ENCODE data around the gene CDC45.

CDC45 gene

DNA sequence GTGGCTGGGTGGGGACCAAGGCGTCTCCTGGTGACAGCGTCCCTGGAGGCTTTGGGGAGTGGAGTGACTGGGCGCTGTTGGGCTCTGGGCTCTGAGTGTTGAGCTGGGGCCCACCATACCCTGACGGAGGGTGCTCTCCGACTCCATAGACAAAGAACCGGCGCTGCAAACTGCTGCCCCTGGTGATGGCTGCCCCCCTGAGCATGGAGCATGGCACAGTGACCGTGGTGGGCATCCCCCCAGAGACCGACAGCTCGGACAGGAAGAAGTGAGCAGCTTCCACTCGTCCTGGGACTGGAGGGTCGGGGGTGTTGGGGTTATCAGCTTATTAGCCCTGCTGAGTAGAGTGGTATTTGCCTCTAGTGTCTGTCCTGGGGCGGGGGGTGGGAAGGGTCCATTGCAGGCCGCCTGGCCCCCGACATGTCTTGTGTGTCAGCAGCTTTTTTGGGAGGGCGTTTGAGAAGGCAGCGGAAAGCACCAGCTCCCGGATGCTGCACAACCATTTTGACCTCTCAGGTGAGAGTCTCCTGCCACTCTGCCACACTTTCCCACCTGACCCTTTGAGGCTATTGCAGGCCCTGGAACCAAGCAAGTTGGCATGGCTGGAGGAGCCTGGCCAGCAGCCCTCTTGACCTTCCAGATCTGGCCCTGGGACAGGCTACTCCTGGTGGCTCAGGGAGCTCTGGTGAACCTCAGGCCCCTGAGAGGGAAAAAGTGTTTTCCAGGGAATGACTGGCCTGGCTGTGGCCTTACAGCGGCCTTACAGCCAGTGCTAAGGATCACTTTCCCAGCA is 36.9 kb downstream of the CDC45 start:
- no peak for DNase-seq (ENCODE audit: low spot score)

DNA sequence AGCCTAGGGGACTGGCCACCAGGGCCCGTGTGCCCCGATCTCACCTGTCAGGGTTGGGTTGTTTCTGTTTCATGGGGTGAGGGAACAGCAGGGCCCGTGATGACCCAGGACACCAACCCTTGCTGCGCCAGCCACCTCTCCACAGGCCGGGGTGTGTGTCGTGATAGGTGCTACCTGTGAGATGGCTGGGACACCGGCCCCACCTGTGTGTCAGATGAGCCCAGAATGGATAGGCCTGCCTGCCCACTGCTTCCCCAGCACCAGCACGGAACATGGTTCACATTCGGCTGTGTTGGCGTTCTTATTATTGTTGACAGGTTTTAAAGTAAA is 37.4 kb downstream of the CDC45 start:
- no peak for DNase-seq (ENCODE audit: low spot score)

DNA sequence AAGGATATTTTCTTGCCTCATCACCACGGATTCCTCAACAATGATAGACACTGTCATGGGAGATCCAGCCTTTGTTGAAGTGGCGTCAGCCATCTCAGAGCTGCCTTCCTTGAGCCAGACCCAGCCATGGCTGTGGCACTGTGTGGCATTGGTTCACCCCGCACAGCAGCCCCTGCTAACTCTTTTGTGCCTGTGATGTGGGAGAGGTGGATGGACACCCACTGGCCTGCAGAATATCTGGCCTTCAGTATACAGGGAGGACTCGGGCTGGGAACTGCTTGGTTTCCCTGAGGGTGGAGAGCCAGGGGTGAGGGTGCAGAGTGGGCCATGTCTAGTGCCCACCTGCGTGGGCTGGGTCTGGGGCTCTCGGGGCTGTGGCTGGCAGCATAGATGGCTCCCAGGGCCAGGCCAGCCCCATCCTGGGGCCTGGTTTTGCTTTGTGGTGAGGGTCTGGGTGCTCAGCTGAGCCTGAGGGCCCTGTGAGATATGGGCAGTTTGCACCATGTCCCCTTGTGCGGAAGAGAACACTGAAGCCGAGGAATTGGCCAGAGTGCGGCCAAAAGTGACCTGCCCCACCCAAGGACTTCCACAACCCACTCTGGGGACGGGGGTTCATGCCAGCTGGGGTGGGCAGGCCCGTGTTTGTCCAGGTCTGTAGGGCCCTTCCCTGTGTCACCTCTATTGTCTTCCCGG is 38.3 kb downstream of the CDC45 start:
- DNase-seq (ENCODE audit: low spot score): no peak

DNA sequence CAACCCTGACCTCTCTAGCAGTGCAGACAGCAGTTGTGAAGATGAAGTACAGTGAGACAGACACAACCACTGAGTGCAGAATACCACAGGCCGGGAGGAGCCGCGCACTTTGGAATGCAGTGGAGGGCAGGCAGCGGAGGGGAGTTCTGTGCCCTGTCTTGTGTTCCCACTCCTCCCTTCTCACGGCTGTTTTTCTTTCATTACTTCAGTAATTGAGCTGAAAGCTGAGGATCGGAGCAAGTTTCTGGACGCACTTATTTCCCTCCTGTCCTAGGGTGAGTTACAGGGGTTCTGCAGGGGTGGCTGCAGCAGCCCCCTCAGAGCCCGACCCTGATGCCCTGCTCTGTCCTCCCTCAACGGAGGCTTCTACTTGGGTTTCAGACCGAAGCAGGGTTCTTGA is 38.9 kb downstream of the CDC45 start:
- no peak for DNase-seq (ENCODE audit: low spot score)

DNA sequence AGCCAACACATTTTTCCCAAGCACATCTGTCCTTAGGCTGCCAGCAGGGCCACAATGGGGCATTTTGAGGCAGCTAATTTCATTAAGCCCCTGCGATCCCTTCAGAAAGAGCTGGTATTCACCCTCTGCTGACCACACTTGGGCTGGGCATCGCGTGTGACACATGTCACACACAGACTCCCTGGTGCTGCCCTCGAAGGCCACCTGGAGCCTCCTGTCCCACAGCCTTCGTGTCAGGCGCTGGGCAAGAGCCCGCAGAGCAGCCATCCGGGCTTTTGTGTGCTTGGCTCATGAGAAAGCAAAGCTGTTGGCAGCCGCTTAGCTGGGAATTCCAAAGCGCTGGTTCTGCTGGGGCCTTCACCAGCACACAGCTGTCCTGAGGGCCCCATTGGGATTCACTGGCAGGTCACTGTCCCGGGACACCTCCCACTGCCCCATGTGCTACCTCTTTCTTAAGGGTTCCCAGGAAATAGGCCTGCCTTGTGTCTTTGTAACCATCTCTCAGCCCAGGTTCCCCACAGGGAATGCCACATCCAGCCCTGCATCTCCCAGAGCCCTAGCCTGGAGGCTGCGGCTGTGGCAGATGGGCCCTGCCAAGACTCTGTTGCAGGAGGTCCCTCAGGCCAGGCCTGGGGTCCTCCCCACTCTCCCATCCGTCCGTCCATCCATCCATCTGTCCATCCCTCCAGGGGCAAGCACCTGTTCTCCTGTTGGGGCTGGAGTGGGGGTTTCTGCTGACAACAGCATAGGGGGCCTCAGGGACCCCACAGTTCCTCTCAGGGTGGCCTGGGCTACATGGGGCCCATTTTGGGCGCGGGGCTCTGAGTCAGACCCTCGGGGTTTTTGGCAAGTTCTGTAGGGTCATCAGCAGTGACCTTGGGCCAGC is 39.6 kb downstream of the CDC45 start:
- DNase-seq (ENCODE audit: low spot score): no peak

DNA sequence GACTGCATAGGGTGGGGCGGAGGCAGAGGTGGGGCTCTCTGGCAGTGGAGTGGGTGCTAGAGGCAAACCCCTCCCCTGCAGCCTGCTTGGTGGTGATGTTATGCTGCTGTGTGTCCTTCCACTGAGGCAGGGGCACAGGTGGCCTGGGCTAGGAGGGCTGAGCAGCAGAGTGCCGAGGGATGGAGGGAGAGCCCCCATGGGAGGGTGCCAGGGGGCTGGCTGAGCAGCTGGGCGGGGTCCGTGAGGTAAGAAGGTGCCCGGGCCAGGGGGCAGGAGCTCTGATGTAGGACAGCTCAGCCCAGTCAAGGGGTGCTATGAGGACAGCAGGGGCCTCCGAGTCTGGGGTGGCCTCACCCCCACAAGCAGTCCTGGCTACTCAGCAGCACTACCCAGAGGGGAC is 40.3 kb downstream of the CDC45 start:
- DNase-seq (ENCODE audit: low spot score): no peak

DNA sequence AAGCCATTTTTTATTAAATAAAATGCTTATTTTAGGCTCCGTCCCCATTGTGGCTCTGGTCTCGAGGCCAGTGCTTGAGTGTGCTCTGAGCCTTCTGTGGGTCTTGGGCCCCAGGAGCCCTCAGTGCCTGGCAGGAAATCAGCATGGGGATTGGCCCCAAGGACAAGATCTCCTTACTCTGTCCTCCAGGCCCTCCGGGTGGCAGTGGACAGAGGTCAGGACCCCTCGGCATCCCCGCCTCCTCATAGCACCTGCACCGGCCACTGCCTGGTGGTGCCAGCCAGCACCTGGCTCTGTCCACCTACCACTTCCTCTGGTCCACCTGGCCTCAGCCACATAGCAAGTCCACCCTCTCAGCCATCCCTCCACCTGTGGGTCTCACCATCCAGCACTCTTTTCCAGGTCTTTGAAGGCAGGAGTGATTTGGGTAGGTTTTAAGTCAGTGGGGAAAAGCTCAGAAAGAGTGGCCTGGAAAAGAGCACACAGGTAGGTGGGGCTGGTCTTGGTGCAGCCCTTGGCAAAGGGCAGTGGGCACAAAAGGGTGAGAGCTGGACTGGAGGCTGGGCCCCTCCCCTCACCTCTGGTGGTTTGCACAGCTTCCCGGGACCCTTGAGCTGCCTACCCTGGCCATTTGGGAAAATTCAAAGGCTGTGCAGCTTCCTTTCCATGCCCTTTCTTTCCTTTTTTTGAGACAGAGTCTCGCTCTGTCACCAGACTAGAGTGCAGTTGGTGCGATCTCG is 41.0 kb downstream of the CDC45 start:
- DNase-seq (ENCODE audit: low spot score): no peak

DNA sequence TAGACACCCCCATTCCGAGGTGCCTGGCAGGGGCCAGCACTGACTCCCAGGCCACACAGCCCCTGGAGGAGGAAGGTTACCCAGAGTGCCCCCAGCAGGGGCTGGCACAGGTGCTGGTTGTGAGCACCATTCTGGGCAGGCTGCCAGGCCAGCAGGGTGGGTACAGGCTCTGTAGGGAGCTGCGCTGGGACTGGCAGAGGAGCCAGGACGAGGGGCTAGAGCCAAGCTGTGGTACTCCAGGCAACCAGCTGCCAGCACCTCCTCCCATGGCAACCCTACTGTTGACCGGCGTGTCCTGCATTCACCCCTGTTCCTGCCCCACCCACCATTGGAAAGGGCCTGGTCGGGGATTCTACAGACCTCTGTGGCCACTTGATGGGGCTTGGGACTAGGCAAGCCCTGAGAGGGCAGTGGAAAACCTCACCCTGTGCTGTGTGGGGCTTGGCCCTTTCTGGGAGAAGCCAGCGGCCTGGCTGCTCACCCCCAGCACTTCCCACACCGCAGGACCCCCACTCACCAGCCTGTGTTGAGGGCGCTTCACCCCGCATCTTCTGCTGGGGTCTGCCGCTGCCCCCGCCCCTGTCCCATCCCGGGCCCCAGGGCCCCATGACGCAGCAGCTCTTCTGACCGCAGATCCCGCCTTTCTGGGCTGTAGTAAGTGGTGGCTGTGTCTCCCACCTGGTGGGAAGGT is 42.6 kb downstream of the CDC45 start:
- no peak for DNase-seq (ENCODE audit: low spot score)

DNA sequence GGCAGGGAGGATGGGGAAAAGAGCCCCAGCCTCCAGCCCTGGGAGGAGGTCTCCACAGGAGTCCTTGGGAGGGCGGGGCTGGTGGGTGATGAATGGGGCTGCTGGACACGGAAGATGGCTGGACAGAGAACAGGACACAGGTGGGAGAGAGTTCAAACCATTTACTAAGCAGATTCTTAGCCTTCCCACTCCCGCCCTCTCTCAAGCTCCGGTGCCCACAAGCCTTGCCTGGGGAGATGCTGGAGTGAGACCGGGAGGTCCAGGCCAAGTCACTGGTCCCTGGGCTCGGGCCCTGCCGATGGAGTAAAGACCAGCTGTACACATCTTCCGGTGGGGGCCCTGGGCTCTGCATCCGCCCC is 43.1 kb downstream of the CDC45 start:
- DNase-seq (ENCODE audit: low spot score): no peak

DNA sequence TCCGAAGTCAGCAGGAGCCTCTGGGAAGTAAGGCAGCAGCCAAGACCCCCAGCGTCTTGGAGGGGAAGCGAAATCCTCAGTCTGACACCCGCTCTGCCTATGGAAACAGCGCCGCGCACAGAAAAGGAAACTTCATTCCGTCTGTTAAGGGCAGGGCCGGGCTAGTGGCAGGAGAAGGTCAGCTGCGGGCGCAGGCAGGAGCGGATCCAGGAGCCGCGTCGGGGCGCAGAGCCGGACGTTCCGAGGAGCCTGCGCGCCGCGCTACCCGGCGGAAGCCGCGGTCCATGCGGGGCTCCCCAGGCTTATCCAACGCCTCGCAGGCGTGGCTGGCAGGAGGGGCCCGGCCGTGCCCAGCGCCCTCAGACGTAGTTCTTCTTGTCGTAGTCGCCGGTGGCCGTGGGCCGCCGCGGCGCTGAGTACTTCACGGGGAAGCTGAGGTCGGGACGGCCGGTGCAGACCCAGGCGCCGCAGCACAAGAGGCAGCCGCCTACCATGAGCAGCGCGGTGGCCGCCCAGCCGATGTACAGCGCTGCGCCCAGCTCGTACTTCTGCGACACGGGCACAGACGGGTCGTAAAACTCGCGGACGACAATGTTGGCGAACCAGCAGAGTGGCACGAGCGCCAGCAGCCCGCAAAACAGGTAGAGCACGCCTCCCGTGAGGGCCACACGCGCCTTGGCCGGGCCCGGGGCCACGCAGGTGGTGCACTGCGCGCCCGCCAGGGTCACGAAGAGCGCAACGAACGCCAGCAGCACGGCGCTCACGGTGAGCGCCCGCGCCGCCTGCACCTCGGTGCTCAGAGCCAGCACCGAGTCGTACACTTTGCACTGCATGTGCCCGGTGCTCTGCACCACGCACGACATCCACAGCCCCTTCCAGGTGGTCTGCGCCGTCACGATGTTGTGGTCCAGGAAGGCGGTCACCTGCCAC is 43.8 kb downstream of the CDC45 start:
- no peak for DNase-seq (ENCODE audit: low spot score)

DNA sequence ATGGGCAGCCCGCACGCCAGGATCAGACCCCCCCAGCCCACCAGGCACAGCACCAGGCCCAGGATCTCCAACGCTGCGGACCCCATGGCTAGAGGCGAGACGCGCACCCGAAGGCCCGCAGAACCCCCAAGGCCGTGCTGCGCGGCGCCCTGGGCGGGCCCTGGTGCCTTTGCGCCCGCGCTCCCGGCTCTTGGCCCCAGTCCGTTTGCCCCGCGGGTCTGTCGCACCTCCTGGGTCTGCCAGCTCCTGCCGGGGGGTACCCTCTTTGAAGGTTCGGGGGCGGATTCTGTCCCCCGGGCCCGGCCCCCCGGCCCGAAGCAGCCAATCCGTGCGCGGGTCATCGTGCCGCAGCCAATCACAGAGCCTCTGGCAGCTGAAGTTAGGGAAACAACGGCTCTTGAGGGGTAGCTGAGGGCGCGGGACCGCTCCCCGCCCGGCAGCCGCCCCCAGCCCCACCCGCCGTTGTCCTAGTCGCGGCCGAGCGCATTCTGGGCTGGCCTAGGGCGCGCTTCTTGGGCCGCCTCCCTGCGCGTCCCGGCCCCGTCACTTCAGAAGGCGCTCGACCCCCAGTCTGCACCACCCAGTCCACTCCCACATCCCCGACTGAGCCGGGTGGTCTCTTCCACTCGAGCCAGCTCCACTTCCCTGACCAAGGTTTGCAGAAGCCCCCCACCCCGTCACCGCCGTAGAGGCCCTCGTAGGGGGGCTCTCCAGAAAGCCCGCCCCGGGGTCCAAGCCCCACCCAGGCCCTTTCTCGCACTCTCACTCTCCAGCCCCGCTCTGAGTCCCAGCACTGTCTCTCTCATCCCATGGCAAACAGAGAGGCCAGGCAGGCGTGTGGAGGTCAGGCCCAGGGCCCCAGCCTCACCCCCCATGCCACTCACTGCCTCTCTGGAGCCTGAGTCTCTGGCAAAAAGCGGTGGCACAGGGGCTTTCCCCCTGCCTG is 44.7 kb downstream of the CDC45 start, which contains the start of gene CLDN5:
Gene CLDN5, minus strand, starts transcription at position 241 of the 946 bp plus-strand sequence. Its CDS starts 155 bp downstream, at position 86.
- DNase-seq (ENCODE audit: low spot score): no peak

DNA sequence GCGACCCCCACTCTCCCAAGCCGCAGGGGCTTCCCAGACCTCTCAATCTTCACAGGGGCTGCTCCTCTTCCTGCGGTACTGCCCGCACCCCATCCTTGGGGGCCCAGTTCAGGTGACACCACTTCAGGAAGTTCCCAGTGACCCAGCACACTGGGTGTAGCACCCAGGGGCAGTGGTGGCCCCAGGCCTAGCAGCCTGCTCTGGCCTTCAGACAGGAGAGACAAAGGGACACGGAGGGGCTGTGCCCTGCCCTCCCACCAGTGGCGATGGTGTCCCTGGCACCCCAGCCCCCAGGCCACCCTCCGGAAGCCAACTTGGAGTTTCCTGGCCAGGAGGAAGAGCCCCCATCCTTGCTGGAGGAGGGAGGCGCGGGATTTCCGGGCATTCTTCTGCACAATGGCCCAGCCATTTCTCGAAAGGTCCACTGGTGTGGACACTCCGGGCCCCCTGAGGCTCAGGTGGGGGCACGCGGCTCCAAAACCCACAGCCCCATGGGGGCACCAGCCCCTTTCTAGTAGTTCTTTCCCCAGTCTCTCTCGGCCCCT is 45.5 kb downstream of the CDC45 start:
- DNase-seq (ENCODE audit: low spot score): no peak

DNA sequence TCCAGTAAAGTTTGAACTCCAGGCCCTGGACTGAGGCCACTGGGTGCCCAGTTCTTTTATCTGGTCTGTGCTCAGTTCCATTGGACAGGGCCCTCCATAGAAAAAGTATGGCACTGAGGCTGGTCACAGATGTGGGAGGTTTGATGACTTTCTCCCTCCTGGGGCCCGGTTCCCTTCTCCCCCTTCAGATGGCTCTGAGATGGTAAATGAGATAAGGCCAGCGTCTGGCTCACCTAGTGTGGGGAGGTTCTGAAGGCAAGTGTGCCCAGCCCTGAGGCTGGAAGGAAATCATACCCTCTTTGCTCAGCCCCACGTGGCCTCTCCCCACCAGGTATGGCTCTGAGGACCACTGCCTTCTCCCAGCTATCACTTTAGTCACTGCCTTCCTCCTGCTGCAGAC is 45.9 kb downstream of the CDC45 start:
- no peak for DNase-seq (ENCODE audit: low spot score)

DNA sequence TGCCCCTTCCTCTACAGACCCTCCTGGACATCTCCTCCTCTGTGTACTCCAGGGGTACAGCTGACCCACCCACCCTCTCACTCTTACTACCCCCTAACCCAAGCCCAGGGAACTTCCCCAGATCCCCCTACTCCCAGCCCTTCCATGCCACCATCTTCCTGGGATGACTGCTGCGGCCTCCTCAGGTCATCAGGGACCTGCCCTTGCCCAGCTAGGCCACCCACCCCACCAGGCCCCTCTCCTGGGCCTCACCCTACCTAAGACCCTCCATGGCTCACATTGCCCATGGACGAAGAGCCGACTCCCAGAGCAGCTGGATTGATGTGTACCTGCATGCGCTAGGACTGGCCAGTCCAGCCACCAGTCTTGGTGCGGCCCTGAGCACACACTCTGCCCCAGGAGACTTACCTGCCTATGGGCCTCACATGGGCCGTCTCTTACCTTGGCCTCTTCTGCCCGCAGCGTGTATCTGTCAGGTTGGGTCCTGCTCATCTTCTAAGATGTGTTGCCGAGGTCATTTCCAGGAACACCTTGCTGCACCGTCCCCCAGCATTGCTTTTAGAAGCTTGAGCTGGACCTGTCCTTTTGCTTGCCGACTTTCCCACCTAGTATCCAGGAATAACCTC is 46.5 kb downstream of the CDC45 start:
- no peak for DNase-seq (ENCODE audit: low spot score)

DNA sequence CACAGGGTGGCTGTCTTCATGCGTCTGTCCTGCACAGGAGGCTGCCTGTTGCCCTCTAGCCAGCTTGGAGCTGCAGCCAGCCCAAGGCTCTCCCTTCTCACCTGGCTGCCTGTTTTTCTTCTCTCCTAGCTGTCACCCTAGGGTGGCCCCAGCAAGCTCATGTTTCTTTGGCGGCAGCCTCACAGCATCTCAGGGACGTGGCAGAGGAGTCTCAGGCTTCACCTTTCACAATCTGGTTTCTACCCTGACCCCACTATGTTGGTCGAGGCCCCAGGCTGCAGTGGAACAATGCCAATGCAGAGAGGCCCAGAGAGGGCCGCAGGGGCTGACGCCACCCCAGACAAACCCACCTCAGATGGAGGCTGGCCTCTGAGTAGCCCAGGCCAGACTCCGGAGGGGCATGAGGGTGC is 47.0 kb downstream of the CDC45 start:
- DNase-seq (ENCODE audit: low spot score): no peak

DNA sequence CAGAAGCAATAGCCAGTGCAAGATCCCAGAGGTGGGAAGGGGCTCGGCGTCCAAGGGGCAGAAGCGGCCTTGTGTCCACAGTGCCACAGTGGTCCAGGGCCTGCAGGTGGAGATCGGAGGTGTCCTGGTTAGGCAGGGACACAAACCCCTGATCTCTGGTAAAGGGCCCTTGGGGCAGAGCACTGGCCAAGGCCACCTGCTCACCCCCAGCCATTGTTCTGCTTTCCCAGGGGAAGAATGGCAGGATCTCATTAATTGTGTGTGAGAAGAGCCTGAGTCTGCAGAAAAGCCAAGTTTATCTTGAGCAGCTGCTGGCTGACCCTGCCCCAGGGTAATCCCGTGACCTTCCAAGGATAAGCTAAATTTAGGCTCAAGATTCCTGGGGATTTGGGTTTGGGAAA is 47.6 kb downstream of the CDC45 start:
- no peak for DNase-seq (ENCODE audit: low spot score)

DNA sequence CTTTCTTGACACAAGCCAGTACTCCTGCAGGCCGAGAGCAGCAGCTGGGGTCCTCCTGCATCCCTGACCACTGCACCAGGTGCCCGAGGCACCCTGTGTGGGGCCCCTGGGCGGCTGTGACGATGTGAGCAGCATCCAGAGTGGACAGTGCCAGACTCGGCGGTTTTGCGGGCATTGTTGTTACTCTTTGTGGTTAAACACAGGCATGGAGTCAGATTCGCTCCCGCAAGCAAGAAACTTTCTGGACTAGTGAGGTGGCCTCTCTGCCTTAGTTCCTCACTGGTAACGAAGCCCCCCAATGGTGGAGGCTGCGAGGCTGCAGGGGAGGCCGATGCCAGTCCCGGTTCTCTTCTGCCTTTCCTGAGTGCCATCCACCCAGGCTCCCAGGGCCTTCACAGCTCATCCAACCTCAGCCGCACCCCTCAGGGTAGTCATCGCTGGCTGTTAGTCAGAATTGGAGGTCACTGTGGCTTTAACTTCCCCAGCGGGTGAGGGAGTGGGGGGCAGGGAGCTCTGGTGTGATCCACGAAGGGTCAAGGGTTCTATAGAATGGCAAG is 48.2 kb downstream of the CDC45 start:
- no peak for DNase-seq (ENCODE audit: low spot score)

DNA sequence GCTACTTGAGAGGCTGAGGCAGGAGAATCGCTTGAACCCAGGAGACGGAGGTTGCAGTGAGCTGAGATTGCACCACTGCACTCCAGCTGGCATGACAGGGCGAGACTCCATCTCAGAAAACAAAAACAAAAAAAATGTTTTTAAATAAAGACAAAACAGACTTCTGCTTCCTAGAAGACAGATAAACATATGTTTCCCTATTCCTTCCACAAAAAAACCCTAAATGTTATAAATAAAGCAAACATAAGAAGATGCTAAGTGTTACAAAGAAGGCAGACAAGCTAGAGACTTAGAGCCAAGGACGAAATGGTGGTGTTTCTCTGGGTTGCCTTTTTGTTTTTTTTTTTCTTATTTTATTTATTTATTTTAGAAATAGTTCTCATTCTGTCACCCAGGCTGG is 50.1 kb downstream of the CDC45 start:
- no peak for DNase-seq (ENCODE audit: low spot score)
